HL-60 (cell line): ENCODE data around the gene CAMKK1.

Experiments used
- GABPA ChIP-seq: IDR thresholded peaks from 2 replicates; pipeline ENCODE4 v1.6.1; 2012; ENCODE audit warnings: low read depth
- POLR2AphosphoS5 ChIP-seq: IDR thresholded peaks from 2 replicates; pipeline ENCODE4 v1.6.1; 2012; ENCODE audit warnings: low read depth
- SPI1 ChIP-seq: IDR thresholded peaks from 2 replicates; pipeline ENCODE4 v1.6.1; 2012; ENCODE audit warnings: low read depth, mild to moderate bottlenecking, borderline replicate concordance
- TF ChIP-seq, protein P1 (sequence below): IDR thresholded peaks from one replicate; pipeline ENCODE4 v1.5.1; 2011; ENCODE audit warnings: low read length, control low read depth, inconsistent platforms; ENCODE audit not compliant: insufficient read depth
- TF ChIP-seq, protein P2 (sequence below): IDR thresholded peaks from 2 replicates; pipeline ENCODE4 v1.6.1; 2012; ENCODE audit warnings: low read depth; ENCODE audit not compliant: insufficient replicate concordance

DNA sequence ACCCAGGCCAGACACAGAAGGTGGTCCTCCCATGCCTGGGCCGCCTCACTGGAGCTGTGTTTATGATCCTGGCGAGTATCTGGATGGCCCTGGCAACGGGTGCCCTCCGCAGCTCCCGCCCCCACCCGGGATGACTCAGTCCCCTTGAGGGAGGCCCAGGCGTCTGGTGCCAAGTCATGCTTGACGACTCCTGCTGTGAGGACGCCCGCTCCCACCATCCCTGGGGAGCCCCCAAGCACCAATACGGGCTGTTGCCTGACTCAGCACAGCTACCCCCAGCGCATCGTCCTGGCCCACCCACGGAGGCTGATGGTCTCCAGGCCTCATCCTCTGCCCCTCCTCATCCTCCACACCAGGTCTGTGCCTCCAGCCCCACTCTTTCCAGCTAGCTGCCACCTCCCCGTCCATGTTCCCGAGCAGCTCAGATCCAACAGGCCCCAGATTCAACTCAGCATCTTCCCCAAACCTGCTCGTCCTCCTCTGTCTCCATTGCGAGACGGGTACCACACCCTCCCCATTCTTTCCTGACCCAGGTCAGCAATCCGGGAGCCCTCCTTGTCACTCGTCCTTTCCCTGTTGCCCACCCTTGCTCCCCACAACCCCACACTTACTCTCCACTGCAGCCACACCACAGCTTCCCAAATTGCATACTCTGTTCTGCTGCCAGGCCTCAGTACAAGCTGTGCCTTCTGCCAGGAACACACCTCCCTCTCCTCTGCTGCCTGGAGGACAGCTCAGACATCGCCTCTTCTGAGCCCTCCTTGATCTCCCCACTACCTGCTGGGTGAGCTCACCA is 2.6 kb downstream of the CAMKK1 start:
- TF ChIP-seq, protein P1, sequence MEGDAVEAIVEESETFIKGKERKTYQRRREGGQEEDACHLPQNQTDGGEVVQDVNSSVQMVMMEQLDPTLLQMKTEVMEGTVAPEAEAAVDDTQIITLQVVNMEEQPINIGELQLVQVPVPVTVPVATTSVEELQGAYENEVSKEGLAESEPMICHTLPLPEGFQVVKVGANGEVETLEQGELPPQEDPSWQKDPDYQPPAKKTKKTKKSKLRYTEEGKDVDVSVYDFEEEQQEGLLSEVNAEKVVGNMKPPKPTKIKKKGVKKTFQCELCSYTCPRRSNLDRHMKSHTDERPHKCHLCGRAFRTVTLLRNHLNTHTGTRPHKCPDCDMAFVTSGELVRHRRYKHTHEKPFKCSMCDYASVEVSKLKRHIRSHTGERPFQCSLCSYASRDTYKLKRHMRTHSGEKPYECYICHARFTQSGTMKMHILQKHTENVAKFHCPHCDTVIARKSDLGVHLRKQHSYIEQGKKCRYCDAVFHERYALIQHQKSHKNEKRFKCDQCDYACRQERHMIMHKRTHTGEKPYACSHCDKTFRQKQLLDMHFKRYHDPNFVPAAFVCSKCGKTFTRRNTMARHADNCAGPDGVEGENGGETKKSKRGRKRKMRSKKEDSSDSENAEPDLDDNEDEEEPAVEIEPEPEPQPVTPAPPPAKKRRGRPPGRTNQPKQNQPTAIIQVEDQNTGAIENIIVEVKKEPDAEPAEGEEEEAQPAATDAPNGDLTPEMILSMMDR = no peak
- TF ChIP-seq, protein P2, sequence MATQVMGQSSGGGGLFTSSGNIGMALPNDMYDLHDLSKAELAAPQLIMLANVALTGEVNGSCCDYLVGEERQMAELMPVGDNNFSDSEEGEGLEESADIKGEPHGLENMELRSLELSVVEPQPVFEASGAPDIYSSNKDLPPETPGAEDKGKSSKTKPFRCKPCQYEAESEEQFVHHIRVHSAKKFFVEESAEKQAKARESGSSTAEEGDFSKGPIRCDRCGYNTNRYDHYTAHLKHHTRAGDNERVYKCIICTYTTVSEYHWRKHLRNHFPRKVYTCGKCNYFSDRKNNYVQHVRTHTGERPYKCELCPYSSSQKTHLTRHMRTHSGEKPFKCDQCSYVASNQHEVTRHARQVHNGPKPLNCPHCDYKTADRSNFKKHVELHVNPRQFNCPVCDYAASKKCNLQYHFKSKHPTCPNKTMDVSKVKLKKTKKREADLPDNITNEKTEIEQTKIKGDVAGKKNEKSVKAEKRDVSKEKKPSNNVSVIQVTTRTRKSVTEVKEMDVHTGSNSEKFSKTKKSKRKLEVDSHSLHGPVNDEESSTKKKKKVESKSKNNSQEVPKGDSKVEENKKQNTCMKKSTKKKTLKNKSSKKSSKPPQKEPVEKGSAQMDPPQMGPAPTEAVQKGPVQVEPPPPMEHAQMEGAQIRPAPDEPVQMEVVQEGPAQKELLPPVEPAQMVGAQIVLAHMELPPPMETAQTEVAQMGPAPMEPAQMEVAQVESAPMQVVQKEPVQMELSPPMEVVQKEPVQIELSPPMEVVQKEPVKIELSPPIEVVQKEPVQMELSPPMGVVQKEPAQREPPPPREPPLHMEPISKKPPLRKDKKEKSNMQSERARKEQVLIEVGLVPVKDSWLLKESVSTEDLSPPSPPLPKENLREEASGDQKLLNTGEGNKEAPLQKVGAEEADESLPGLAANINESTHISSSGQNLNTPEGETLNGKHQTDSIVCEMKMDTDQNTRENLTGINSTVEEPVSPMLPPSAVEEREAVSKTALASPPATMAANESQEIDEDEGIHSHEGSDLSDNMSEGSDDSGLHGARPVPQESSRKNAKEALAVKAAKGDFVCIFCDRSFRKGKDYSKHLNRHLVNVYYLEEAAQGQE = no peak
- no peak for TF ChIP-seq SPI1
- no peak for TF ChIP-seq POLR2AphosphoS5
- TF ChIP-seq GABPA = no peak
